SK-N-SH treated with all-trans-retinoic acid at 6 μM for 48 hours (cell line): ENCODE measurements around the gene DNTT.

Experiments used
- ARNTL ChIP-seq: fragments of 450-650 bp; formaldehyde crosslinking; IDR thresholded peaks from 2 replicates; pipeline ENCODE4 v1.5.0; 2020; ENCODE audit warnings: low read depth, mild to moderate bottlenecking, moderate library complexity, borderline replicate concordance
- CSDC2 ChIP-seq: fragments of 250-450 bp; sonication (Bioruptor Pico); IDR thresholded peaks from 2 replicates; pipeline ENCODE4 v1.5.0; 2020; ENCODE audit warnings: mild to moderate bottlenecking, moderate library complexity
- ESRRG ChIP-seq: fragments of 250-450 bp; sonication (Bioruptor Pico); IDR thresholded peaks from 2 replicates; pipeline ENCODE4 v1.6.1; 2021; ENCODE audit warnings: mild to moderate bottlenecking
- RARB ChIP-seq: fragments of 250-450 bp; sonication (Bioruptor Pico); IDR thresholded peaks from 2 replicates; pipeline ENCODE4 v1.8.0; 2021; ENCODE audit warnings: mild to moderate bottlenecking, moderate library complexity
- SNAI2 ChIP-seq: fragments of 250-450 bp; sonication (Bioruptor Pico); IDR thresholded peaks from 2 replicates; pipeline ENCODE4 v1.5.0; 2020; ENCODE audit warnings: mild to moderate bottlenecking, moderate library complexity
- ZFP3 ChIP-seq: fragments of 250-450 bp; sonication (Bioruptor Pico); IDR thresholded peaks from 2 replicates; pipeline ENCODE4 v1.5.0; 2020; ENCODE audit warnings: mild to moderate bottlenecking, moderate library complexity
- ZNF8 ChIP-seq: fragments of 450-650 bp; formaldehyde crosslinking; IDR thresholded peaks from 2 replicates; pipeline ENCODE4 v1.5.0; 2020; ENCODE audit warnings: mild to moderate bottlenecking, moderate library complexity
- TF ChIP-seq, protein P1 (sequence below): fragments of 250-450 bp; sonication (Bioruptor Pico); IDR thresholded peaks from 2 replicates; pipeline ENCODE4 v1.5.1; 2020; ENCODE audit warnings: low read depth, mild to moderate bottlenecking, moderate library complexity
- TF ChIP-seq, protein P2 (sequence below): fragments of 250-450 bp; sonication (Bioruptor Pico); IDR thresholded peaks from 2 replicates; pipeline ENCODE4 v1.8.0; 2020; ENCODE audit warnings: mild to moderate bottlenecking, moderate library complexity, borderline replicate concordance
- TF ChIP-seq, protein P3 (sequence below): fragments of 250-450 bp; sonication (Bioruptor Pico); IDR thresholded peaks from 2 replicates; pipeline ENCODE4 v1.5.0; 2020; ENCODE audit warnings: mild to moderate bottlenecking, moderate library complexity

GRCh38 chr10:96337106-96337505 lies 32.9 kb downstream of the DNTT start:
- no peak for TF ChIP-seq ARNTL
- no peak for TF ChIP-seq SNAI2
- no peak for TF ChIP-seq ESRRG (CRISPR knock-in tag)
- TF ChIP-seq ZNF8 (CRISPR knock-in tag): no peak
- TF ChIP-seq ZFP3: no peak
- TF ChIP-seq, protein P1, sequence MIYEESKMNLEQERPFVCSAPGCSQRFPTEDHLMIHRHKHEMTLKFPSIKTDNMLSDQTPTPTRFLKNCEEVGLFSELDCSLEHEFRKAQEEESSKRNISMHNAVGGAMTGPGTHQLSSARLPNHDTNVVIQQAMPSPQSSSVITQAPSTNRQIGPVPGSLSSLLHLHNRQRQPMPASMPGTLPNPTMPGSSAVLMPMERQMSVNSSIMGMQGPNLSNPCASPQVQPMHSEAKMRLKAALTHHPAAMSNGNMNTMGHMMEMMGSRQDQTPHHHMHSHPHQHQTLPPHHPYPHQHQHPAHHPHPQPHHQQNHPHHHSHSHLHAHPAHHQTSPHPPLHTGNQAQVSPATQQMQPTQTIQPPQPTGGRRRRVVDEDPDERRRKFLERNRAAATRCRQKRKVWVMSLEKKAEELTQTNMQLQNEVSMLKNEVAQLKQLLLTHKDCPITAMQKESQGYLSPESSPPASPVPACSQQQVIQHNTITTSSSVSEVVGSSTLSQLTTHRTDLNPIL: no peak
- TF ChIP-seq CSDC2 (CRISPR knock-in tag): no peak
- TF ChIP-seq, protein P2, sequence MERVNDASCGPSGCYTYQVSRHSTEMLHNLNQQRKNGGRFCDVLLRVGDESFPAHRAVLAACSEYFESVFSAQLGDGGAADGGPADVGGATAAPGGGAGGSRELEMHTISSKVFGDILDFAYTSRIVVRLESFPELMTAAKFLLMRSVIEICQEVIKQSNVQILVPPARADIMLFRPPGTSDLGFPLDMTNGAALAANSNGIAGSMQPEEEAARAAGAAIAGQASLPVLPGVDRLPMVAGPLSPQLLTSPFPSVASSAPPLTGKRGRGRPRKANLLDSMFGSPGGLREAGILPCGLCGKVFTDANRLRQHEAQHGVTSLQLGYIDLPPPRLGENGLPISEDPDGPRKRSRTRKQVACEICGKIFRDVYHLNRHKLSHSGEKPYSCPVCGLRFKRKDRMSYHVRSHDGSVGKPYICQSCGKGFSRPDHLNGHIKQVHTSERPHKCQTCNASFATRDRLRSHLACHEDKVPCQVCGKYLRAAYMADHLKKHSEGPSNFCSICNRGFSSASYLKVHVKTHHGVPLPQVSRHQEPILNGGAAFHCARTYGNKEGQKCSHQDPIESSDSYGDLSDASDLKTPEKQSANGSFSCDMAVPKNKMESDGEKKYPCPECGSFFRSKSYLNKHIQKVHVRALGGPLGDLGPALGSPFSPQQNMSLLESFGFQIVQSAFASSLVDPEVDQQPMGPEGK (CRISPR knock-in tag): no peak
- no peak for TF ChIP-seq RARB (CRISPR knock-in tag)
- TF ChIP-seq, protein P3, sequence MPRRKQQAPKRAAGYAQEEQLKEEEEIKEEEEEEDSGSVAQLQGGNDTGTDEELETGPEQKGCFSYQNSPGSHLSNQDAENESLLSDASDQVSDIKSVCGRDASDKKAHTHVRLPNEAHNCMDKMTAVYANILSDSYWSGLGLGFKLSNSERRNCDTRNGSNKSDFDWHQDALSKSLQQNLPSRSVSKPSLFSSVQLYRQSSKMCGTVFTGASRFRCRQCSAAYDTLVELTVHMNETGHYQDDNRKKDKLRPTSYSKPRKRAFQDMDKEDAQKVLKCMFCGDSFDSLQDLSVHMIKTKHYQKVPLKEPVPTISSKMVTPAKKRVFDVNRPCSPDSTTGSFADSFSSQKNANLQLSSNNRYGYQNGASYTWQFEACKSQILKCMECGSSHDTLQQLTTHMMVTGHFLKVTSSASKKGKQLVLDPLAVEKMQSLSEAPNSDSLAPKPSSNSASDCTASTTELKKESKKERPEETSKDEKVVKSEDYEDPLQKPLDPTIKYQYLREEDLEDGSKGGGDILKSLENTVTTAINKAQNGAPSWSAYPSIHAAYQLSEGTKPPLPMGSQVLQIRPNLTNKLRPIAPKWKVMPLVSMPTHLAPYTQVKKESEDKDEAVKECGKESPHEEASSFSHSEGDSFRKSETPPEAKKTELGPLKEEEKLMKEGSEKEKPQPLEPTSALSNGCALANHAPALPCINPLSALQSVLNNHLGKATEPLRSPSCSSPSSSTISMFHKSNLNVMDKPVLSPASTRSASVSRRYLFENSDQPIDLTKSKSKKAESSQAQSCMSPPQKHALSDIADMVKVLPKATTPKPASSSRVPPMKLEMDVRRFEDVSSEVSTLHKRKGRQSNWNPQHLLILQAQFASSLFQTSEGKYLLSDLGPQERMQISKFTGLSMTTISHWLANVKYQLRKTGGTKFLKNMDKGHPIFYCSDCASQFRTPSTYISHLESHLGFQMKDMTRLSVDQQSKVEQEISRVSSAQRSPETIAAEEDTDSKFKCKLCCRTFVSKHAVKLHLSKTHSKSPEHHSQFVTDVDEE: no peak
